Ishikawa (cell line): ENCODE data around the gene ZNF414.

Source experiments
- CEBPB ChIP-seq: IDR thresholded peaks from 2 replicates; pipeline ENCODE4 v1.6.1; 2012
- CREB1 ChIP-seq: IDR thresholded peaks from 2 replicates; pipeline ENCODE4 v1.6.1; 2012; ENCODE audit warnings: low read depth
- EGR1 ChIP-seq: IDR thresholded peaks from 2 replicates; pipeline ENCODE4 v1.6.1; 2012
- EP300 ChIP-seq: IDR thresholded peaks from 2 replicates; pipeline ENCODE4 v1.6.1; 2012; ENCODE audit warnings: borderline replicate concordance
- FOXM1 ChIP-seq: IDR thresholded peaks from 2 replicates; pipeline ENCODE4 v1.6.1; 2012; ENCODE audit warnings: low read depth, borderline replicate concordance
- NFIC ChIP-seq: IDR thresholded peaks from 2 replicates; pipeline ENCODE4 v1.6.1; 2012
- RAD21 ChIP-seq: IDR thresholded peaks from 2 replicates; pipeline ENCODE4 v1.6.1; 2012; ENCODE audit warnings: low read depth
- TAF1 ChIP-seq: IDR thresholded peaks from 2 replicates; pipeline ENCODE4 v1.6.1; 2012; ENCODE audit warnings: low read depth, mild to moderate bottlenecking
- TCF12 ChIP-seq: IDR thresholded peaks from 2 replicates; pipeline ENCODE4 v1.6.1; 2012; ENCODE audit warnings: low read depth
- TEAD4 ChIP-seq: IDR thresholded peaks from 2 replicates; pipeline ENCODE4 v1.6.1; 2012
- YY1 ChIP-seq: IDR thresholded peaks from 2 replicates; pipeline ENCODE4 v1.6.1; 2012; ENCODE audit warnings: low read depth
- ZBTB7A ChIP-seq: IDR thresholded peaks from 2 replicates; pipeline ENCODE4 v1.6.1; 2012; ENCODE audit warnings: low read depth
- TF ChIP-seq, protein P1 (sequence below): IDR thresholded peaks from 2 replicates; pipeline ENCODE4 v1.6.1; 2012
- TF ChIP-seq, protein P2 (sequence below): IDR thresholded peaks from 2 replicates; pipeline ENCODE4 v1.6.1; 2012
- TF ChIP-seq, protein P3 (sequence below): IDR thresholded peaks from 2 replicates; pipeline ENCODE4 v1.6.1; 2012; ENCODE audit warnings: low read depth, mild to moderate bottlenecking

Gene ZNF414

DNA sequence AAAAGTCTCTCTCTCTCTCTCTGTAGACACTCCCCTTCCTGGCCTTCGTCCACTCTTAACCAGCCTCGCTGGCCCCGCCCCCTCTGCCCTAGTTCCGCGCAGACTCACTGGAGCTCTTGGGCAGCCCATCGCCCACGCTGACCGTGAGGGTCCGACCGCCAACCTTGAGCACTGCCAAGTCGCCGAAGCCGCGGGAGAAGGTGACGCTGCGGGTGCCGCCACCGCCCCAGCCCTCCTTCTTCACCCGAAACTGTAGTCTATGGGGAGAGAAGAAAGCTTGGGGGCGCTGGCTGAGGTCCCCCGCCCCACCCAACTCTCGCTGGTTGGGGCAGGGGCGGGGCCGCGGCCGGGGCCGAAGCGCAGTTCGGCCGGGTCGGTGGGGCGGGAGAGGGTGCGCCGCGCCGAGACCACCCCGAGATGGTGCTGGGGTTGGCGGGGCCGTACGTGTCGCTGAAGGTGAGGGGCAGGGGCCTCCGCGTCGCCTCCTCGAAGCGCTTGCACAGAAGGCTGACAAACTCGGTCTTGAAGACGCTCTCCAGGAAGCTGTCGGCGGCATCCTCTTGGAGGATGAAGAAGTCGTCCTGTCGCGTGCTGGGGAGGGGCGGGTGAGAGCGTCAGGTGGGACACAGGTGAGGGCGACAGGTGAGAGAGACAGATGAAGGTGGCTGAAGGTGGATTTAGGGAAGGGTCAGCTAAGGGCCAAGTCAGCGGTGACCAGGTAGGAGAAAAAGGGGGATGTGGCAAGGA is 12.6 kb upstream of the ZNF414 start:
- TF ChIP-seq ZBTB7A = peak; percentile 95
- TF ChIP-seq FOXM1 = no peak
- peak; percentile 95 for TF ChIP-seq EGR1
- TF ChIP-seq, protein P1, sequence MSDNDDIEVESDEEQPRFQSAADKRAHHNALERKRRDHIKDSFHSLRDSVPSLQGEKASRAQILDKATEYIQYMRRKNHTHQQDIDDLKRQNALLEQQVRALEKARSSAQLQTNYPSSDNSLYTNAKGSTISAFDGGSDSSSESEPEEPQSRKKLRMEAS = peak; percentile 61

DNA sequence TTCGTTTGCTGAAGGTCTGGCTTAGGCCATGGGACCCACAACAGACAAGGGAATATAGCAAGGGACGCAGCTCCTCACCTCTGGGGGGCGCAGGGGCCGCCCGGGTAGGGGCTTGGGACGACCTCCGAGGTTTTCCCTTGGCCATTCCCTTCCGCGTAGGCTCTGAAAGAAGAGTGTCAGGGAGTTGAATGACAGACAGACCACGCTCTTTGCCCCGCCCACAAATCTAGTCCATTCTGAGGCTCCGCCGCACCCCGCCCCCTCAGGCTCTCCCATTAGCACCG is 11.4 kb upstream of the ZNF414 start:
- TF ChIP-seq, protein P2, sequence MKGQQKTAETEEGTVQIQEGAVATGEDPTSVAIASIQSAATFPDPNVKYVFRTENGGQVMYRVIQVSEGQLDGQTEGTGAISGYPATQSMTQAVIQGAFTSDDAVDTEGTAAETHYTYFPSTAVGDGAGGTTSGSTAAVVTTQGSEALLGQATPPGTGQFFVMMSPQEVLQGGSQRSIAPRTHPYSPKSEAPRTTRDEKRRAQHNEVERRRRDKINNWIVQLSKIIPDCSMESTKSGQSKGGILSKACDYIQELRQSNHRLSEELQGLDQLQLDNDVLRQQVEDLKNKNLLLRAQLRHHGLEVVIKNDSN = no peak
- TF ChIP-seq TCF12 = 0 out of 2 replicates have a peak, but pooled peaks have one; percentile 7
- peak; percentile 42; the same call in 1 of the 2 replicates for TF ChIP-seq ZBTB7A
- TF ChIP-seq, protein P1 = no peak
- TF ChIP-seq, protein P3, sequence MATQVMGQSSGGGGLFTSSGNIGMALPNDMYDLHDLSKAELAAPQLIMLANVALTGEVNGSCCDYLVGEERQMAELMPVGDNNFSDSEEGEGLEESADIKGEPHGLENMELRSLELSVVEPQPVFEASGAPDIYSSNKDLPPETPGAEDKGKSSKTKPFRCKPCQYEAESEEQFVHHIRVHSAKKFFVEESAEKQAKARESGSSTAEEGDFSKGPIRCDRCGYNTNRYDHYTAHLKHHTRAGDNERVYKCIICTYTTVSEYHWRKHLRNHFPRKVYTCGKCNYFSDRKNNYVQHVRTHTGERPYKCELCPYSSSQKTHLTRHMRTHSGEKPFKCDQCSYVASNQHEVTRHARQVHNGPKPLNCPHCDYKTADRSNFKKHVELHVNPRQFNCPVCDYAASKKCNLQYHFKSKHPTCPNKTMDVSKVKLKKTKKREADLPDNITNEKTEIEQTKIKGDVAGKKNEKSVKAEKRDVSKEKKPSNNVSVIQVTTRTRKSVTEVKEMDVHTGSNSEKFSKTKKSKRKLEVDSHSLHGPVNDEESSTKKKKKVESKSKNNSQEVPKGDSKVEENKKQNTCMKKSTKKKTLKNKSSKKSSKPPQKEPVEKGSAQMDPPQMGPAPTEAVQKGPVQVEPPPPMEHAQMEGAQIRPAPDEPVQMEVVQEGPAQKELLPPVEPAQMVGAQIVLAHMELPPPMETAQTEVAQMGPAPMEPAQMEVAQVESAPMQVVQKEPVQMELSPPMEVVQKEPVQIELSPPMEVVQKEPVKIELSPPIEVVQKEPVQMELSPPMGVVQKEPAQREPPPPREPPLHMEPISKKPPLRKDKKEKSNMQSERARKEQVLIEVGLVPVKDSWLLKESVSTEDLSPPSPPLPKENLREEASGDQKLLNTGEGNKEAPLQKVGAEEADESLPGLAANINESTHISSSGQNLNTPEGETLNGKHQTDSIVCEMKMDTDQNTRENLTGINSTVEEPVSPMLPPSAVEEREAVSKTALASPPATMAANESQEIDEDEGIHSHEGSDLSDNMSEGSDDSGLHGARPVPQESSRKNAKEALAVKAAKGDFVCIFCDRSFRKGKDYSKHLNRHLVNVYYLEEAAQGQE = no peak

DNA sequence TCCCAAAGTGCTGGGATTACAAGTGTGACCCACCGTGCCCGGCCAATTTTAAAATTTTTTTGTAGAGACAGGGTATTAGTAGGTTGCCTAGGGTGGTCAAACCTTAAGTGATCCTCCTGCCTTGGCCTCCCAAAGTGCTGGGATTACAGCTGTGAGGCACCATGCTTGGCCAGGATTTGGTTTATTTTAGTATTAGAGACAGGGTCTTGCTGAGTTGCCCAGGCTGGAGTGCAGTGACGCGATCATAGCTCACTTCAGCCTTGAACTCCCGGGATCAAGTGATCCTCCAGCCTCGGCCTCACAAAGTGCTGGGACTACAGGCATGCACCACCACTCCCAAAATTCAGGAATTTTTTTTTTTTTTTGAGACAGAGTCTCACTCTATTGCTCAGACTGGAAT is 5.4 kb upstream of the ZNF414 start:
- TF ChIP-seq FOXM1 = no peak
- no peak for TF ChIP-seq NFIC
- TF ChIP-seq, protein P3 = no peak
- no peak for TF ChIP-seq CEBPB
- no peak for TF ChIP-seq YY1
- TF ChIP-seq EGR1 = no peak
- no peak for TF ChIP-seq EP300
- no peak for TF ChIP-seq ZBTB7A
- TF ChIP-seq RAD21 = no peak
- TF ChIP-seq, protein P2 = no peak
- TF ChIP-seq CREB1 = no peak
- TF ChIP-seq TAF1 = no peak
- TF ChIP-seq, protein P1 = no peak
- no peak for TF ChIP-seq TCF12

DNA sequence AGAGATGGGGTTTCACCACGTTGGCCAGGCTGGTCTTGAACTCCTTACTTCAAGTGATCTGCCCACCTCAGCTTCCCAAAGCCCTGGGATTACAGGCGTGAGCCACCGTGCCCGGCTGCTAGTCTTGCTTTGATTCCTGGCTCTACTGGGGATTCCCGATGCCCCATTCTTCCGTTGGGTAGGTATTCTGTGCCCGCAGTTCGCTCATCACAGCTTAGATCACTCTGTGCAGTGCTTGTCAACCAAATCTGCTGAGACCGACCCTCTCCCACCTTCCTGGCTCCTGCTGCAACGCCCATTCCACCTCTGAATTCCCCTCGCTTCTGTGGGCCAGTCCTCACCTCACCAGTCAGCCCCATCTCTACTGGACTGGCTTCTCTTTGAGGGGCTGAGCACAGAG is 4.6 kb upstream of the ZNF414 start:
- TF ChIP-seq ZBTB7A (no peak), EGR1 (no peak), YY1 (no peak), CREB1 (no peak), FOXM1 (no peak), NFIC (no peak), EP300 (no peak), CEBPB (no peak), RAD21 (no peak), TEAD4 (no peak), TCF12 (no peak), TAF1 (no peak)
- TF ChIP-seq, protein P1 = no peak
- TF ChIP-seq, protein P3 = no peak
- TF ChIP-seq, protein P2 = no peak
